Mesendoderm (in vitro differentiated cells): Measurements from ENCODE around the gene SNTG2.
A peak's percentile ranks its signal among the peaks of the same experiment; 100 is the strongest.
"Not testable (repeated sequence)": the region's sequence is repeated elsewhere in the genome, so short reads cannot be mapped to it uniquely, and the experiment has no call there.

Experiments used
- DNase-seq: peaks from one replicate; pipeline ENCODE4 v3.0.0; 2013
- H2AK5ac ChIP-seq: 2 replicates; pipeline ENCODE4 v1.6.1; 2013; ENCODE audit warnings: low read length, inconsistent platforms
- H2BK120ac ChIP-seq: 2 replicates; pipeline ENCODE4 v1.6.1; 2013; ENCODE audit warnings: low read depth, mild to moderate bottlenecking, low read length, moderate library complexity, mixed read lengths
- H2BK15ac ChIP-seq: replicated peaks from 2 replicates; pipeline ENCODE4 v1.6.1; 2013; ENCODE audit warnings: low read depth, mild to moderate bottlenecking, moderate library complexity
- H2BK5ac ChIP-seq: 2 replicates; pipeline ENCODE4 v1.6.1; 2013; ENCODE audit warnings: low read length, inconsistent platforms
- H3K18ac ChIP-seq: 2 replicates; pipeline ENCODE4 v1.6.1; 2013; ENCODE audit warnings: mild to moderate bottlenecking, low read length, mixed read lengths
- H3K23ac ChIP-seq: one replicate; pipeline ENCODE4 v1.6.1; 2013; ENCODE audit warnings: low read length
- H3K27ac ChIP-seq: 2 replicates; pipeline ENCODE4 v1.5.1; 2013; ENCODE audit warnings: low read depth, mild to moderate bottlenecking, inconsistent platforms, low read length, moderate library complexity
- H3K27me3 ChIP-seq: 2 replicates; pipeline ENCODE4 v1.6.1; 2013; ENCODE audit warnings: low read length, control low read depth, mild to moderate bottlenecking, inconsistent platforms; ENCODE audit not compliant: insufficient read depth, poor library complexity
- H3K36me3 ChIP-seq: 2 replicates; pipeline ENCODE4 v1.6.1; 2013; ENCODE audit warnings: low read length, inconsistent platforms; ENCODE audit not compliant: control insufficient read depth, insufficient read depth
- H3K4ac ChIP-seq: one replicate; pipeline ENCODE4 v1.6.1; 2013; ENCODE audit warnings: low read depth, mild to moderate bottlenecking, low read length, moderate library complexity
- H3K4me1 ChIP-seq: 2 replicates; pipeline ENCODE4 v1.6.1; 2013; ENCODE audit warnings: low read depth, low read length, inconsistent platforms; ENCODE audit not compliant: control insufficient read depth
- H3K4me2 ChIP-seq: 2 replicates; pipeline ENCODE4 v1.6.1; 2013; ENCODE audit warnings: low read length
- H3K4me3 ChIP-seq: 2 replicates; pipeline ENCODE4 v1.5.1; 2013; ENCODE audit warnings: mild to moderate bottlenecking, low read length
- H3K56ac ChIP-seq: one replicate; pipeline ENCODE4 v1.6.1; 2013; ENCODE audit warnings: low read length
- H3K79me1 ChIP-seq: 2 replicates; pipeline ENCODE4 v1.6.1; 2013; ENCODE audit warnings: low read length, inconsistent platforms
- H3K79me2 ChIP-seq: 2 replicates; pipeline ENCODE4 v1.6.1; 2013; ENCODE audit warnings: mild to moderate bottlenecking, low read length; ENCODE audit not compliant: control insufficient read depth, insufficient read depth
- H3K9ac ChIP-seq: 2 replicates; pipeline ENCODE4 v1.6.1; 2013; ENCODE audit warnings: low read length, inconsistent platforms
- H4K5ac ChIP-seq: one replicate; pipeline ENCODE4 v1.6.1; 2013; ENCODE audit warnings: low read length
- H4K8ac ChIP-seq: one replicate; pipeline ENCODE4 v1.6.1; 2013; ENCODE audit warnings: low read depth, mild to moderate bottlenecking, control low read depth, low read length, moderate library complexity
- WGBS: extraction: QIAGEN DNeasy Blood & Tissue Kit; methylation state at CpG from one replicate; pipeline ENCODE4 v1.1.7; 2013; ENCODE audit warnings: low lambda C conversion rate, missing lambda C conversion rate; ENCODE audit not compliant: insufficient coverage; ENCODE audit errors: extremely low coverage; 5-methylcytosine and 5-hydroxymethylcytosine counted together

SNTG2 gene

DNA sequence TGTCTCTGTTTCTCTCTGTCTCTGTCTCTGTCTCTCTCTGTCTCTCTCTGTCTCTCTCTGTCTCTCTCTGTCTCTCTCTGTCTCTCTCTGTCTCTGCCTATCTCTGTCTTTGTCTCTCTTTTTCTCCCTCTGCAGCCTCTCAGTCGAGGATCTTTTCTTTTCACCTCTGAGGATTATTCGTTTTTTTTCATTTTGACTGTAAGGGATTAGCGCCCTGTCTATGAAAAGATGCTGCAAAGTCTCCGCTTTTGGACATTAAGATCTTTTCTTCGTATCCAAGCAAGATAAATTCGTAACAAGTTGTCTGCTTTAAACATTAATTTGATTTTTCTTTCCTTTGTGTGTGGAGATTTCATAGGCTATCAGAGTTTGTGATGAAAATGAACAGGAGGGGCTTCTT is 271.4 kb downstream of the SNTG2 start:
- H3K56ac ChIP-seq = no peak overlapping the region
- H3K9ac ChIP-seq = no peak overlapping the region
- H3K4ac ChIP-seq = no peak overlapping the region
- H3K79me1 ChIP-seq = no peaks in the 10 kb centered on the region
- no peak overlapping the region for H4K8ac ChIP-seq
- WGBS = no CpG with 5 or more reads among the region's 6 CpGs
- no peak overlapping the region for H3K18ac ChIP-seq
- no peak overlapping the region for H2BK15ac ChIP-seq
- H3K4me1 ChIP-seq = no peaks in the 10 kb centered on the region
- no peak overlapping the region for H3K23ac ChIP-seq
- H3K79me2 ChIP-seq = no peaks in the 10 kb centered on the region
- H2AK5ac ChIP-seq = no peak overlapping the region
- no peaks in the 10 kb centered on the region for H3K36me3 ChIP-seq
- H2BK120ac ChIP-seq = no peak overlapping the region
- peak; percentile 3 for DNase-seq
- H3K27me3 ChIP-seq = no peaks in the 10 kb centered on the region
- no peak overlapping the region for H2BK5ac ChIP-seq
- no peak overlapping the region for H3K4me2 ChIP-seq
- no peak overlapping the region for H3K27ac ChIP-seq
- no peak overlapping the region for H4K5ac ChIP-seq
- no peak overlapping the region for H3K4me3 ChIP-seq

DNA sequence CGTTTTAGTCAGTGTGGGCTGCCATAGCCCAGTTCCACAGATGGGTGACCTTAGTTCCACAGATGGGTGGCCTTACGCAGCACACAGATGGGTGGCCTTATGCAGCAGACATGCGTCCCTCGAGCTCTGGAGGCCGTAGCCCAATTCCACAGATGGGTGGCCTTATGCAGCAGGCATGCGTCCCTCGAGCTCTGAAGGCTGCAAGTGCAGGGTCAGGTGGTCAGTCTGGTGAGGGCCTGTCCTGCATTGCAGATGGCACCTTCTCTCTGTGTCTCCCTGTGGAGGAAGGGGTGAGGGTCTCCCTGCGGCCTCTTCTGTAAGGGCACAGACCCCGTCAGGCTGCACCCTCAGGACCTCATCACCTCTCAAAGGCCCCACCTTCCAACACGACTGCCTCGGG is 273.1 kb downstream of the SNTG2 start:
- H3K9ac ChIP-seq = no peak overlapping the region
- H3K4me2 ChIP-seq = no peak overlapping the region
- no peaks in the 10 kb centered on the region for H3K4me1 ChIP-seq
- no peak for DNase-seq
- no peaks in the 10 kb centered on the region for H3K36me3 ChIP-seq
- H2BK5ac ChIP-seq = no peak overlapping the region
- no peak overlapping the region for H4K5ac ChIP-seq
- H4K8ac ChIP-seq = no peak overlapping the region
- no peak overlapping the region for H3K23ac ChIP-seq
- no peak overlapping the region for H3K4ac ChIP-seq
- no peak overlapping the region for H3K56ac ChIP-seq
- no peaks in the 10 kb centered on the region for H3K27me3 ChIP-seq
- no peak overlapping the region for H2BK120ac ChIP-seq
- no peak overlapping the region for H2BK15ac ChIP-seq
- no peak overlapping the region for H3K18ac ChIP-seq
- H3K27ac ChIP-seq = no peak overlapping the region
- H2AK5ac ChIP-seq = no peak overlapping the region
- WGBS = no CpG with 5 or more reads among the region's 11 CpGs
- H3K79me2 ChIP-seq = no peaks in the 10 kb centered on the region
- no peaks in the 10 kb centered on the region for H3K79me1 ChIP-seq
- H3K4me3 ChIP-seq = no peak overlapping the region

DNA sequence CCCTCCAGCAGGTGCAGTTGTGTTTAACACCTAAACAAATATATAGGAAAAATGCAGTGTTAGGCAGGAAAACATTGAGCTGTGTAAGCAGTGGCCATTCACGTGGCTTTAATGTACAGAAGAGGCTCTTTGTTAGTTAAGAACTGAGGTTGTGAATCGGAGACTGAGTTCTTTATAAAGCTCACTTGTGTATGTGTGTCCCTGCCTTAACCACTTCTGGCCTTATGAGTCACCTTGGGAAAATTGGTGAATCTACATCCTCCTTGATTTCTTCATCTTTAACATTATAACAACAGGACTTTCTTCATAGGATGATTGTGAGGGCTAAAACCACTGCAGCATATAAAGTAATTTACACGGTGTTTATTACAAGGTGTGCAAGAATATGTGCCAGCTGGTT is 274.3 kb downstream of the SNTG2 start:
- no peak overlapping the region for H3K9ac ChIP-seq
- H3K36me3 ChIP-seq = no peaks in the 10 kb centered on the region
- no peaks in the 10 kb centered on the region for H3K79me2 ChIP-seq
- H3K23ac ChIP-seq = no peak overlapping the region
- H2BK5ac ChIP-seq = no peak overlapping the region
- no peaks in the 10 kb centered on the region for H3K27me3 ChIP-seq
- no peak overlapping the region for H3K4me2 ChIP-seq
- no peak overlapping the region for H3K4ac ChIP-seq
- H2AK5ac ChIP-seq = no peak overlapping the region
- H3K18ac ChIP-seq = no peak overlapping the region
- H3K79me1 ChIP-seq = no peaks in the 10 kb centered on the region
- H3K4me3 ChIP-seq = no peak overlapping the region
- no peak overlapping the region for H4K5ac ChIP-seq
- no peaks in the 10 kb centered on the region for H3K4me1 ChIP-seq
- no peak for DNase-seq
- H2BK15ac ChIP-seq = no peak overlapping the region
- no peak overlapping the region for H3K27ac ChIP-seq
- H2BK120ac ChIP-seq = no peak overlapping the region
- H4K8ac ChIP-seq = no peak overlapping the region
- WGBS = no CpG with 5 or more reads among the region's 3 CpGs
- H3K56ac ChIP-seq = no peak overlapping the region

DNA sequence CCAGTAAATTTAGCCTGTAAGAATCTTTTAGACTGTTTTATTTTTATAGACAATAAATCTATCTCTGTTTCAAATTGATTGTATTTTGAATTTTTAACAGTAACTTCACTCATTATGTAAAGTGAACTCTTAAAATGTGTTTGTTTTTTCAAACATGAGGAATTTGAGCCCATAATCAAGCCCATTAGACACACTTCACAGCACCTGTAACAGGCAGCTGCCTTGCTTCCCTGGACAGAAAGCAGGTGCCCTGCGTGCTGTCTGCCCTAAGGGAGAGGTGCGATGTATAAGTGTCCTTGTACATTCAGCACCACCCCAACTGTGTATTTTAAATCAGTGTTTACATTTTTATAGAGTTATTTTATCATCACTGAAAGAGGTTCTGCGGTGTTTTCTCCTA is 276.1 kb downstream of the SNTG2 start:
- H3K36me3 ChIP-seq = no peaks in the 10 kb centered on the region
- WGBS = no CpG with 5 or more reads among the region's 3 CpGs
- no peak for DNase-seq
- H3K27me3 ChIP-seq = no peaks in the 10 kb centered on the region
- H3K79me1 ChIP-seq = no peaks in the 10 kb centered on the region
- no peak overlapping the region for H3K18ac ChIP-seq
- no peak overlapping the region for H3K4me2 ChIP-seq
- no peak overlapping the region for H2BK15ac ChIP-seq
- H3K23ac ChIP-seq = no peak overlapping the region
- H2BK5ac ChIP-seq = no peak overlapping the region
- H3K27ac ChIP-seq = no peak overlapping the region
- no peak overlapping the region for H4K8ac ChIP-seq
- H3K4me1 ChIP-seq = no peaks in the 10 kb centered on the region
- H3K4me3 ChIP-seq = no peak overlapping the region
- H4K5ac ChIP-seq = no peak overlapping the region
- no peak overlapping the region for H3K9ac ChIP-seq
- H2BK120ac ChIP-seq = no peak overlapping the region
- no peak overlapping the region for H3K4ac ChIP-seq
- no peak overlapping the region for H2AK5ac ChIP-seq
- no peak overlapping the region for H3K56ac ChIP-seq
- no peaks in the 10 kb centered on the region for H3K79me2 ChIP-seq

DNA sequence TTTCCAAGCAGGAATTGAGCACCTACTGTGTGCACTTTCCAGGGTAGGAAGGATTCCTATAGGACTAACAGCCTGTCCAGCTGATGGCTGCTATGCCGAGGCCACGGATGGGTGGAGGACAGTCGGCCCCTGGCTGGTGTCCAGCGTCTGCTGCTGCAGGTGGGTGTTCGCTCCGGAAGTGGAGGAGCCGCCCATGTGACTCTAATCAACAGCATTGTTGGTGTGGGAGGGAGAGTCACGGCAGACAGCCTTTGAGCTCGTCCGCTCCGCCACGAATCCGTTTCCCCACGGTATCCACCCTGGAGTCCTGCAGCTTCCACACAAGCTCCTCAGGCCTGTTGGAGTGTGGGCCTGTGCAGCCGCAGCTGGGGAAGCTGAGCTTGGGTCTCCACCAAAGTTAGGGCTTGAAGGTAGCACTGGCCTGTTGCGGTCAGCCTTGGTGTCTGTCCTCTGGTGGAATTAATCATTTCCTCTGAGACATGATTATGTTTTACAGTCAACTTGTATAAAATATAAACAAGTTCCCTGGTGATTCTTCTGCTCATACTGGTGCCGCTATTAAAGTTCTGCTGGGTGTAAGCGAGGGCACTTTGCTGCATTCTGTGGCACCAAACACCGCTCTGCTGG is 276.7 kb downstream of the SNTG2 start:
- H4K8ac ChIP-seq = no peak overlapping the region
- WGBS = no CpG with 5 or more reads among the region's 19 CpGs
- no peak overlapping the region for H3K9ac ChIP-seq

DNA sequence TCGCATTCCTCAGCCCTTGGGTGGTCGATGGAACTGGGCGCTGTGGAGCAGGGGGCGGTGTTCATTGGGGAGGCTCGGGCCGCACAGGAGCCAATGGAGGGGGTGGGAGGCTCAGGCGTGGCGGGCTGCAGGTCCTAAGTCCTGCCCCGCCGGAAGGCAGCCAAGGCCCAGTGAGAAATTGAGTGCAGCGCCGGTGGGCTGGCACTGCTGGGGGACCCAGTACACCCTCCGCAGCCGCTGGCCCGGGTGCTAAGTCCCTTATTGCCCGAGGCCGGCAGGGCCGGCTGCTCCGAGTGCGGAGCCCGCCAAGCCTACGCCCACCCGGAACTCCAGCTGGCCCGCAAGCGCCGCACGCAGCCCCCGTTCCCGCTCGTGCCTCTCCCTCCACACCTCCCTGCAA is 278.9 kb downstream of the SNTG2 start:
- not testable (repeated sequence) for H4K8ac ChIP-seq, H2AK5ac ChIP-seq, H3K79me2 ChIP-seq, H3K18ac ChIP-seq, H3K27me3 ChIP-seq, H3K79me1 ChIP-seq, H3K4me1 ChIP-seq, H3K4me3 ChIP-seq, DNase-seq, H3K4ac ChIP-seq, H2BK5ac ChIP-seq, H3K23ac ChIP-seq, H2BK15ac ChIP-seq, H3K56ac ChIP-seq, H2BK120ac ChIP-seq, H4K5ac ChIP-seq, H3K27ac ChIP-seq, H3K9ac ChIP-seq, H3K36me3 ChIP-seq, H3K4me2 ChIP-seq
- WGBS = no CpG with 5 or more reads among the region's 30 CpGs

More for the DNA sequence above, 276.7 kb downstream of the SNTG2 start:
- no peak overlapping the region for H2BK15ac ChIP-seq
- no peaks in the 10 kb centered on the region for H3K79me2 ChIP-seq
- no peak overlapping the region for H3K56ac ChIP-seq
- no peak overlapping the region for H3K4ac ChIP-seq
- H3K18ac ChIP-seq = no peak overlapping the region
- no peaks in the 10 kb centered on the region for H3K27me3 ChIP-seq
- H3K4me2 ChIP-seq = no peak overlapping the region
- no peak overlapping the region for H3K23ac ChIP-seq
- no peak for DNase-seq
- no peak overlapping the region for H2BK5ac ChIP-seq
- H2BK120ac ChIP-seq = no peak overlapping the region
- H4K5ac ChIP-seq = no peak overlapping the region
- no peaks in the 10 kb centered on the region for H3K79me1 ChIP-seq
- no peak overlapping the region for H3K27ac ChIP-seq
- no peaks in the 10 kb centered on the region for H3K4me1 ChIP-seq
- no peak overlapping the region for H2AK5ac ChIP-seq
- no peaks in the 10 kb centered on the region for H3K36me3 ChIP-seq
- H3K4me3 ChIP-seq = no peak overlapping the region
